Astrocyte (in vitro differentiated cells and primary cell): ENCODE results near the gene POU3F3. TPM values are rescaled to one million over a fixed set of nuclear protein-coding genes. Genes with fewer than 3 reads are reported as not detected.

Source experiments
- DNase-seq: peaks from one replicate; pipeline ENCODE4 v3.0.0-alpha.2; 2010; ENCODE audit warnings: low read depth
- FAIRE-seq: peaks from 2 replicates; lab custom pipeline; 2011; peaks lifted over from hg19 to GRCh38; lab: Jason Lieb, UNC
- H2AFZ ChIP-seq: 2 replicates; pipeline ENCODE4 v1.6.0; 2012; ENCODE audit warnings: low read depth, low read length, inconsistent platforms
- H3K27ac ChIP-seq: 2 replicates; pipeline ENCODE4 v1.5.1; 2011; ENCODE audit warnings: low read depth, low read length, inconsistent platforms
- H3K27me3 ChIP-seq: 2 replicates; pipeline ENCODE4 v1.6.0; 2011; ENCODE audit warnings: low read length, inconsistent platforms; ENCODE audit not compliant: insufficient read depth
- H3K36me3 ChIP-seq: 2 replicates; pipeline ENCODE4 v1.5.1; 2011; ENCODE audit warnings: low read length, inconsistent platforms; ENCODE audit not compliant: insufficient read depth
- H3K4me1 ChIP-seq: 2 replicates; pipeline ENCODE4 v1.5.1; 2011; ENCODE audit warnings: low read length, inconsistent platforms; ENCODE audit not compliant: insufficient read depth
- H3K4me2 ChIP-seq: 2 replicates; pipeline ENCODE4 v1.6.0; 2012; ENCODE audit warnings: low read length, inconsistent platforms
- H3K4me3 ChIP-seq: 2 replicates; pipeline ENCODE4 v1.5.1; 2011; ENCODE audit warnings: low read depth, mild to moderate bottlenecking, low read length, inconsistent platforms; ENCODE audit not compliant: insufficient read depth
- H3K79me2 ChIP-seq: 2 replicates; pipeline ENCODE4 v1.6.0; 2012; ENCODE audit warnings: mild to moderate bottlenecking, low read length, inconsistent platforms; ENCODE audit not compliant: insufficient read depth
- H3K9ac ChIP-seq: 2 replicates; pipeline ENCODE4 v1.6.0; 2012; ENCODE audit warnings: mild to moderate bottlenecking, low read length, inconsistent platforms
- H3K9me3 ChIP-seq: 2 replicates; pipeline ENCODE4 v1.5.1; 2012; ENCODE audit warnings: low read depth, mild to moderate bottlenecking, low read length, inconsistent platforms; ENCODE audit not compliant: insufficient read depth
- H4K20me1 ChIP-seq: 2 replicates; pipeline ENCODE4 v1.6.0; 2012; ENCODE audit warnings: low read length, inconsistent platforms; ENCODE audit not compliant: insufficient read depth
- H3K27ac Mint-ChIP-seq: one replicate; pipeline ENCODE4 v1.8.0; 2021; ENCODE audit warnings: mild to moderate bottlenecking, mixed read lengths; ENCODE audit not compliant: unreplicated experiment
- H3K27me3 Mint-ChIP-seq: one replicate; pipeline ENCODE4 v1.8.0; 2021; ENCODE audit warnings: low read depth, mixed read lengths; ENCODE audit not compliant: unreplicated experiment
- H3K36me3 Mint-ChIP-seq: one replicate; pipeline ENCODE4 v1.8.0; 2021; ENCODE audit warnings: low read depth, mixed read lengths; ENCODE audit not compliant: unreplicated experiment
- H3K4me1 Mint-ChIP-seq: one replicate; pipeline ENCODE4 v1.8.0; 2021; ENCODE audit warnings: low read depth, mixed read lengths; ENCODE audit not compliant: unreplicated experiment
- H3K4me3 Mint-ChIP-seq: one replicate; pipeline ENCODE4 v1.8.0; 2021; ENCODE audit warnings: mild to moderate bottlenecking, moderate library complexity, mixed read lengths; ENCODE audit not compliant: unreplicated experiment
- H3K9me3 Mint-ChIP-seq: one replicate; pipeline ENCODE4 v1.8.0; 2021; ENCODE audit warnings: mild to moderate bottlenecking, mixed read lengths; ENCODE audit not compliant: unreplicated experiment
- EZH2 ChIP-seq: IDR thresholded peaks from 2 replicates; pipeline ENCODE4 v1.6.1; 2012; ENCODE audit warnings: mild to moderate bottlenecking, low read length, inconsistent platforms; ENCODE audit not compliant: insufficient read depth
- total RNA-seq: library from RNA; stranded (reverse); gene quantifications from 2 replicates; pipeline ENCODE4 v1.2.1, GENCODE V29; 2021
- TF ChIP-seq, protein P1 (sequence below): IDR thresholded peaks from 2 replicates; pipeline ENCODE4 v1.5.1; 2011; ENCODE audit warnings: low read depth, mild to moderate bottlenecking, inconsistent platforms, low read length, moderate library complexity; ENCODE audit not compliant: insufficient read depth

POU3F3 gene
- total RNA-seq, 1 donor from 2014 or later, result 0.09 TPM

DNA sequence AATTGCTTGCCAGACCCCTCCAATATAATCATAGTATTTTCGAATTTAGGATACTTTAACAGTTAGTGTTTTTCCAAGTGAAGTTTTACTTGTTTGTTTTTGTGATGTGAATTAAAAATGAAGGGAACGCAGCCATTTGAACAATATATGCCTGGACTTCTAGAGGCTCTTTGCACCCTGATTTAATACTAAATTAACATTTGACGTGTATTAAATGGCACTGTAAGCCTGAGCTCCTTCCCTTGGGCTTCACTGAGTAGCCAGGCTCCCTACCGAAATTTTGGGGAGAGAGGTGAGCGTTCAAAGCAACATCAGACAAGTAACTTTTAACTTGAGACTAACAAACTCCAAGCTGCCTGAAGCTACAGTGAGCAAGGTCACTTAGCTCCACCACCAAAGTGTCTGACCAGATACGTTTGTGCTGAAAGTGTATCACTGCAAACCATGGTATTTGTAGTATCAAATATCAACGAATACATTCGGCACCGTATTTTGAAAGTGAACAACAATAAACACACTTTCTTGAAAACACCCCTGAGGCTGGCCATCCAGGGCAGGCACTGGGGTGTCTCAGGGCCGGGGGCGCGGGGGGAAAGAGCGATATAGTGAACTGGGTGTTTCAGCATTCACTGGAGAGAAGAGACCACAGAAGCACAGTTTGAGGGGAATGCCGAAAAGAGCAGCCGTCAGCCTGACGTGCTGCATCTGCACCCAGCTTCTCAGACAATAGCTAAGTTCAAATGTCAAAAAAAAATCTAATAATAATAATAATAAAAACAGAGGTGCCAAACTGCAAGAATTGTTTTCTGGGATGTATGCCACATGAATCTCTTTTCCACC is 7.7 kb upstream of the POU3F3 start:
- peaks cover 8% of the 10 kb centered on the region for H3K4me1 Mint-ChIP-seq
- peak overlapping the region; percentile 98 for H3K4me2 ChIP-seq
- no peaks in the 10 kb centered on the region for H3K9me3 Mint-ChIP-seq
- no peaks in the 10 kb centered on the region for H4K20me1 ChIP-seq
- DNase-seq (no peak), FAIRE-seq (no peak)
- peak overlapping the region; percentile 42 for H3K27ac Mint-ChIP-seq
- H3K36me3 ChIP-seq, result no peaks in the 10 kb centered on the region
- peaks cover 83% of the 10 kb centered on the region for H3K27me3 Mint-ChIP-seq
- peak overlapping the region; percentile 9 for H3K4me3 ChIP-seq
- no peak overlapping the region for H3K4me3 Mint-ChIP-seq
- no peaks in the 10 kb centered on the region for H3K36me3 Mint-ChIP-seq
- peaks cover 36% of the 10 kb centered on the region for H3K27me3 ChIP-seq
- peaks cover 60% of the 10 kb centered on the region for H3K79me2 ChIP-seq
- H2AFZ ChIP-seq, result peak overlapping the region; percentile 8
- peak overlapping the region; percentile 81 for H3K9ac ChIP-seq
- H3K9me3 ChIP-seq, result no peaks in the 10 kb centered on the region
- H3K27ac ChIP-seq, result peak overlapping the region; percentile 60
- peaks cover 32% of the 10 kb centered on the region for H3K4me1 ChIP-seq
- TF ChIP-seq EZH2, result no peak
- TF ChIP-seq, protein P1, sequence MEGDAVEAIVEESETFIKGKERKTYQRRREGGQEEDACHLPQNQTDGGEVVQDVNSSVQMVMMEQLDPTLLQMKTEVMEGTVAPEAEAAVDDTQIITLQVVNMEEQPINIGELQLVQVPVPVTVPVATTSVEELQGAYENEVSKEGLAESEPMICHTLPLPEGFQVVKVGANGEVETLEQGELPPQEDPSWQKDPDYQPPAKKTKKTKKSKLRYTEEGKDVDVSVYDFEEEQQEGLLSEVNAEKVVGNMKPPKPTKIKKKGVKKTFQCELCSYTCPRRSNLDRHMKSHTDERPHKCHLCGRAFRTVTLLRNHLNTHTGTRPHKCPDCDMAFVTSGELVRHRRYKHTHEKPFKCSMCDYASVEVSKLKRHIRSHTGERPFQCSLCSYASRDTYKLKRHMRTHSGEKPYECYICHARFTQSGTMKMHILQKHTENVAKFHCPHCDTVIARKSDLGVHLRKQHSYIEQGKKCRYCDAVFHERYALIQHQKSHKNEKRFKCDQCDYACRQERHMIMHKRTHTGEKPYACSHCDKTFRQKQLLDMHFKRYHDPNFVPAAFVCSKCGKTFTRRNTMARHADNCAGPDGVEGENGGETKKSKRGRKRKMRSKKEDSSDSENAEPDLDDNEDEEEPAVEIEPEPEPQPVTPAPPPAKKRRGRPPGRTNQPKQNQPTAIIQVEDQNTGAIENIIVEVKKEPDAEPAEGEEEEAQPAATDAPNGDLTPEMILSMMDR, result no peak

DNA sequence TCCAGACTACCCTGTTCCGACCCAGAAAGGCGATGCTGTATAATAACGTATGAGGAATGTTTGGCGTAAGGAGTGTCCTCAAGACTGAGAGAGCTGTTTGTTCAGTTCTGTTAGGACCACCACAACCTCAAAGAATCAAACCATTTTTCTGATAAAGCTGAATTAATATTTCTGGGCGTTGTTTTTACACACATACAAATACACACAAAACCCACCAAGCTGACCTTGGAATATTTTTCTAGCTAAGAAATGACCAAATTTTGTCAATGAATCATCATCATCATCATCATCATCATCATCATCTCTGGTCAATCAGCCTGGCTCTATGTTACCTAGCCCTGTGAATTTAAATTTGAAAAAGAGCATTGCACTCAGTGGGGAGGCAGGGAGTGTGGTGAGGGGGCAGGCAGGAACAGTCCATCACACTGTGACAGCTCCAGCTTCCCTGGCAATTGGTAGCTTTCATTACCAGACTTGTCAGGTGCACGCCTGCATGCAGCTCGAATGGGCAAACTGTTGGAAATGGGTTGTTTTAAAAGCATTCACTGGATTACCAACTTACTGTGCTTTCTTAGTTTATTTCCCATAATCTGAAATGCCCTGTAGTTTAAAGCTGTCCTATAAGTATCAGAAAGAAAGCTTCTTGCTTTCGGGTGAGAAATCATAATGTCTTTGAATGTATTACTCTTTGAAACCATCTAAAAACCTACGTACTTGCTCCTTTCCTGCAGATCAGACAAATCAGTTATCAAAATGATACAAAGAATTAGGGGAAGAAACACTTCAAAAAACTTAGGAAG is 6.9 kb upstream of the POU3F3 start:
- Mint-ChIP-seq H3K4me3 (no peak overlapping the region), H3K36me3 (no peaks in the 10 kb centered on the region), H3K27ac (no peak overlapping the region), H3K27me3 (peaks cover 83% of the 10 kb centered on the region), H3K9me3 (peaks cover 2% of the 10 kb centered on the region), H3K4me1 (peaks cover 8% of the 10 kb centered on the region)
- H3K4me2 ChIP-seq, result peak overlapping the region; percentile 98
- no peak overlapping the region for H3K9ac ChIP-seq
- H3K36me3 ChIP-seq, result no peaks in the 10 kb centered on the region
- H3K9me3 ChIP-seq, result no peaks in the 10 kb centered on the region
- H3K4me3 ChIP-seq, result peak overlapping the region; percentile 16
- TF ChIP-seq, protein P1, result no peak
- no peak for TF ChIP-seq EZH2
- H3K4me1 ChIP-seq, result peaks cover 32% of the 10 kb centered on the region
- H3K79me2 ChIP-seq, result peaks cover 55% of the 10 kb centered on the region
- H4K20me1 ChIP-seq, result no peaks in the 10 kb centered on the region
- peak overlapping the region; percentile 28 for H3K27ac ChIP-seq
- H3K27me3 ChIP-seq, result peaks cover 40% of the 10 kb centered on the region
- DNase-seq (no peak), FAIRE-seq (no peak)
- no peak overlapping the region for H2AFZ ChIP-seq
